Mucosa of descending colon (tissue), 3 donors: ENCODE data around the gene NLRP8. TPM values are rescaled to one million over a fixed set of nuclear protein-coding genes. Genes with fewer than 3 reads are reported as not detected.
"Not testable (repeated sequence)": the region's sequence is repeated elsewhere in the genome, so short reads cannot be mapped to it uniquely, and the experiment has no call there.

ENCODE experiments used
- ATAC-seq: fragments of 200-7000 bp; cut with Tn5 transposase; one replicate; pipeline ENCODE4 v1.9.1; 2020; ENCODE audit warnings: mild to moderate bottlenecking, moderate library complexity
- DNase-seq, 3 donors: peaks; one replicate each; pipeline ENCODE4 v3.0.0-alpha.2; 2020
- H3K36me3 ChIP-seq: fragments of 200-600 bp; one replicate; pipeline ENCODE4 v1.8.0; 2021; ENCODE audit warnings: low read depth, mild to moderate bottlenecking
- H3K4me1 ChIP-seq: fragments of 200-600 bp; one replicate; pipeline ENCODE4 v1.8.0; 2021; ENCODE audit warnings: low read depth, mild to moderate bottlenecking
- H3K4me3 ChIP-seq: fragments of 200-600 bp; one replicate; pipeline ENCODE4 v1.8.0; 2021; ENCODE audit warnings: mild to moderate bottlenecking
- H3K9me3 ChIP-seq: fragments of 200-600 bp; one replicate; pipeline ENCODE4 v1.8.0; 2021; ENCODE audit warnings: mild to moderate bottlenecking
- intact Hi-C, 2 donors: fragments of 100-400 bp; cut with DNase I in 1 of 2; cut with micrococcal nuclease in 1 of 2; formaldehyde crosslinking; loops; one replicate each; pipeline versions ENCODE4 v1.11.0 to v1.11.1; 2022; cut with DNase I, micrococcal nuclease
- total RNA-seq, 3 donors: library from RNA; stranded (reverse); fragmentation: NEBNext Ultra II Directional in 2 of 3; extraction: Animal tissue kit (Norgen Biotek cat#: 25700) in 2 of 3; gene quantifications; one replicate each; pipeline versions ENCODE4 v1.2.1 to v1.2.4, GENCODE V29; 2021 to 2023
- TF ChIP-seq, protein P1 (sequence below): fragments of 200-600 bp; IDR thresholded peaks from one replicate; pipeline ENCODE4 v1.8.0; 2022; ENCODE audit warnings: antibody characterized with exemption, mild to moderate bottlenecking
- donor health status: DM: no; HTN: no; CAD: no; lungs with moderate emphysema.
- donor health status: DM: no; HTN: no; CAD: no.
- donor health status: DM: no; HTN: yes; CAD: no.

Gene NLRP8
- total RNA-seq, 3 donors from 2014 or later, result not detected

DNA sequence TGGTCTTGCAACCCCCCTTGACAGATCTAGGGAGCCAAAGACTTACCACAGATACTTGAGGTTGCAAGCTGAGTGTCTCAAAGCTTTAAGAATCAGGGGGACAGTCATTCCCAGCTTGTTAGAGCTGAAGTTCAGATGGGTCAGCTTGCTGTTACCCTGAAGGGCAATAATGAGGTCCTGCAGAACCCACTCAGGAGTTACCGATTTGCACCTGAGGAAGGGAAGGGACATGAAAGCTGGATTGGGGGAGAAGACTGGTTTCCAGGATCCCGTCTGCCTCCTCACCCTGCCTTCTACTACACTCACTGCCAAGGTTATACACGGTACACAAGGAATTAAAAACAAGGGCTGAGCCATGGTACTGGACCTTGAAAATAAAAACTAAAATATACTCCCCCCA is 39.9 kb upstream of the NLRP8 start:
- TF ChIP-seq, protein P1, sequence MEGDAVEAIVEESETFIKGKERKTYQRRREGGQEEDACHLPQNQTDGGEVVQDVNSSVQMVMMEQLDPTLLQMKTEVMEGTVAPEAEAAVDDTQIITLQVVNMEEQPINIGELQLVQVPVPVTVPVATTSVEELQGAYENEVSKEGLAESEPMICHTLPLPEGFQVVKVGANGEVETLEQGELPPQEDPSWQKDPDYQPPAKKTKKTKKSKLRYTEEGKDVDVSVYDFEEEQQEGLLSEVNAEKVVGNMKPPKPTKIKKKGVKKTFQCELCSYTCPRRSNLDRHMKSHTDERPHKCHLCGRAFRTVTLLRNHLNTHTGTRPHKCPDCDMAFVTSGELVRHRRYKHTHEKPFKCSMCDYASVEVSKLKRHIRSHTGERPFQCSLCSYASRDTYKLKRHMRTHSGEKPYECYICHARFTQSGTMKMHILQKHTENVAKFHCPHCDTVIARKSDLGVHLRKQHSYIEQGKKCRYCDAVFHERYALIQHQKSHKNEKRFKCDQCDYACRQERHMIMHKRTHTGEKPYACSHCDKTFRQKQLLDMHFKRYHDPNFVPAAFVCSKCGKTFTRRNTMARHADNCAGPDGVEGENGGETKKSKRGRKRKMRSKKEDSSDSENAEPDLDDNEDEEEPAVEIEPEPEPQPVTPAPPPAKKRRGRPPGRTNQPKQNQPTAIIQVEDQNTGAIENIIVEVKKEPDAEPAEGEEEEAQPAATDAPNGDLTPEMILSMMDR, result no peak
- DNase-seq, result no peak
- no peaks in the 10 kb centered on the region for H3K9me3 ChIP-seq
- ATAC-seq, result no peak
- intact Hi-C loops, result no loop called here
- H3K36me3 ChIP-seq, result no peaks in the 10 kb centered on the region
- no peak overlapping the region for H3K4me3 ChIP-seq
- no peaks in the 10 kb centered on the region for H3K4me1 ChIP-seq

DNA sequence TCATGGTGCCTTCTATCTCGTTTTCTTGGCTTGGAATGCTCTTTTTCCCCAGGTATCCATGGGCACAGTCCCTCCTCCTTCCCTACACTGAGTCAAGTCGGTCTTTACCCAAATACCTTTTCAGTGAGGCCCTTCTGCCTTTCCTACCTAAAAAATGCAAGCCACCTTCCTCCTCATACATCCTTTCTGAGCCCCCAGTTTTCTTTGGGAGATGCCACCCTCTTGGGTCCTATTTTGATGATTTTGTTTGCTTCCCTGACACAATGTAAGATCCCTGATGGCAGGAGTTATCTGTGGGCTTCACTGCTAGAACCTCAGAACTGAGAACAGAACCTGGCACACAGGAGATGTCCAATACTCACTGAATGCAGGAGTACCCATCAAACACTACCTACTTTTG is 37.8 kb upstream of the NLRP8 start:
- Histone ChIP-seq H3K4me3 (no peak overlapping the region), H3K4me1 (no peaks in the 10 kb centered on the region), H3K36me3 (no peaks in the 10 kb centered on the region), H3K9me3 (no peaks in the 10 kb centered on the region)
- intact Hi-C loops, result no loop called here
- TF ChIP-seq, protein P1, result no peak
- DNase-seq (no peak), ATAC-seq (no peak)

DNA sequence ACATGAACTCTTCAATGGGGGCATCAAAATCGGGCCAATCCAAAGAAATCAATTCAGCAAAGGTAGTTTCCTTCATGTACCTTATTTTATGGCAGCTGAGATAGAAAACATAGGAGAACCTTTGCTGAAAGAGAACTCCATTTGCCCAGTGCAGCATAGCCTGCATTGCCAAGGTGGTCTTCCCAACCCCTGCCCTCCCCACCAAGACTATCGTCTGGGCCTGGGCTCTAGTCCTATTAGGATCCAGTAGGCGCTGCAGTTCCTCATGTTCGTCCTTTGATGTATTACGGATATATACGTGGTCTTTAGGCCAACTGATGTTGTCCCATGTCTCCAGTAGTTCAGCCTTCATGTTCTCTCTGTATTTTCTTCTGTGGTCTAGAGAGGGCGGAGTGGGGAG is 34.7 kb upstream of the NLRP8 start:
- ATAC-seq, result no peak
- Histone ChIP-seq H3K4me1 (no peaks in the 10 kb centered on the region), H3K36me3 (no peaks in the 10 kb centered on the region), H3K9me3 (peaks cover 5% of the 10 kb centered on the region), H3K4me3 (no peak overlapping the region)
- intact Hi-C loops, result no loop called here
- no peak for DNase-seq
- TF ChIP-seq, protein P1, result no peak

DNA sequence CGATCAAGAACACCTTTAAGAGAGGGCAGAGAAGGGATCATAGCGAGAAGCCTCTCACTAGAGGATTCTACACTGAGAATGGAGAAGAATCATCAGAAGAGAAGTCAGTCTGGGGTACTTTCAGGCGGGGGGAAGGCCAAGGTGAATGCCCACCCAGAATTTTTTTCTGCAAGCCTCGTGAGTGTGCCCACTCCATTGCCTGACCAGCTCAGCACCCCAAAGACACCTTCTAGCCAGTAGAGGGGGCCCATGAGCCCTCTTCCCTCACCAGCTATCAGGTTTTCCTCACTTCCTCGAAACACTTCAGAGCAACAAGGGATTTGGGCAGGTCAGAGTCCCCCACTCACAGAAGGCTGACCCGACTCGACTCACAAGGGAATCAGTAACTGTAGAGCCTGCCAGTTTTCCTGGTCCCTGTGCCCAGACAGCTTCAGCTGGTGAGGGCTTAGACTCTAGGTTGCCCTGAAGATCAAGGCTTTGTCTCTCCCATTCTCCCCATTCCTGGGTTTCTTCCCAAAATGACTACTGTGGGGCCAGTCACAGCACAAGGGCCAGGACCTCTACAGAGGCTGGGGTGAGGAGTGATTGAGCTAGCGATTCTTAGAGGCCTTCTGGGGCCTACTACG is 33.9 kb upstream of the NLRP8 start:
- TF ChIP-seq, protein P1, result no peak
- intact Hi-C loops, result no loop called here
- ATAC-seq (no peak), DNase-seq (peak in 2 of 3 donors; percentile 2 to 21)
- Histone ChIP-seq H3K4me3 (no peak overlapping the region), H3K36me3 (no peaks in the 10 kb centered on the region), H3K9me3 (peaks cover 5% of the 10 kb centered on the region), H3K4me1 (no peaks in the 10 kb centered on the region)

DNA sequence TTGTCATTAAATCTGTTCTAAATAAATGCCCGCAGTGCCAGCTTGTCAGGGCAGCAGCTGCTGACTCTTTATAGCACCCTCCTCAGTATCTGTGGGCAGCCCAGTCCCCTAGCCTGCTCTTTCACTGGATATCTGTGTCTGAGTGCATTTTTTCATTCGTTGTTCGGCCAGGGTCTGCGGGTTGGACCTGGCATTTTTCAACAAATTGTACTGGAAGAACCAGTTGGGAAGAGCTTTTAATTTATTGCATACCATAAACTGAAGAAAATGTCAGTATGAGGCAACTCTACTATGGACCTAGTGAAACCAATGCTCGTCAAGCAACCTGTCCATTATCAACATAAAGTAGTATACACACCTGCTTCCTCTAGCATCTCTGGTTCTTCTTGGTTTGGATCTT is 24.1 kb upstream of the NLRP8 start:
- no peak for ATAC-seq
- Histone ChIP-seq H3K9me3 (peaks cover 8% of the 10 kb centered on the region), H3K4me3 (no peak overlapping the region), H3K4me1 (no peaks in the 10 kb centered on the region), H3K36me3 (no peaks in the 10 kb centered on the region)
- no peak for DNase-seq
- intact Hi-C loops, result no loop called here
- TF ChIP-seq, protein P1, result no peak

DNA sequence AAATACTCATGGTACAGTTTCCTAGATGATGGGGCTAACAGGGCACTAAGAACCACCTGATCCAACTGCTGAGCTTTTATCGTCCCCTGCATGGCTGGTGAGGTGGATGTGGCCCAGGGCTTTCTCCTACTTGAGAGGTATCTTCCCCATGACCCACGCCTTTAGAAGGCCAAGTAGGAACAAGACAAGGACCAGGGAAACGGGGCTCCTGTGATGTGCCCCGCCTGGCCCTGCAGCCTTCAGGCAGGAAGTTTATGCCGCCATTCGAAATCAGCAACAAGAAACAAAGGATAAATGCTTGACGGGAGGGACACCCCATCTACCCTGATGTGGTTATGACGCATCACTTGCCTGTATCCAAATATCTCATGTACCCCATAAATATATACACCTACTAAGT is 19.6 kb upstream of the NLRP8 start:
- intact Hi-C loops, result no loop called here
- ATAC-seq, result no peak
- no peaks in the 10 kb centered on the region for H3K36me3 ChIP-seq
- no peaks in the 10 kb centered on the region for H3K4me1 ChIP-seq
- no peaks in the 10 kb centered on the region for H3K9me3 ChIP-seq
- TF ChIP-seq, protein P1, result no peak
- H3K4me3 ChIP-seq, result no peak overlapping the region
- DNase-seq, result no peak

DNA sequence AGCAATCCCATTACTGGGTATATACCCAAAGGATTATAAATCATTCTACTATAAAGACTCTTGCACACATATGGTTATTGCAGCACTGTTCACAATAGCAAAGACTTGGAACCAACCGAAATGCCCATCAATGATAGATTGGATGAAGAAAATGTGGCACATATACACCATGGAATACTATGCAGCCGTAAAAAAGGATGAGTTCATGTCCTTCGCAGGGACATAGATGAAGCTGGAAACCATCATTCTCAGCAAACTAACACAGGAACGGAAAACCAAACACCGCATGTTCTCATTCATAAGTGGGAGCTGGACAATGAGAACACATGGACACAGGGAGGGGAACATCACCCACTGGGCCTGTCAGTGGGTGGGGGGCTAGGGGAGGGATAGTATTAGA is 18.4 kb upstream of the NLRP8 start:
- H3K4me3 ChIP-seq, ATAC-seq, H3K36me3 ChIP-seq, H3K4me1 ChIP-seq, H3K9me3 ChIP-seq, DNase-seq, intact Hi-C loops: not testable (repeated sequence)
